ENCODE results near the gene DNAJB14. TPM values are rescaled to one million over a fixed set of nuclear protein-coding genes. Genes with fewer than 3 reads are reported as not detected.

DNAJB14 gene
- total RNA-seq, 4 donors from 2014 or later: 21.2 to 40.0 (median 33.6) TPM

GRCh38 chr4:99945718-99946355 lies 581 bp downstream of the DNAJB14 start:
- DNase-seq (ENCODE audit: extremely low spot score): no peak
- intact Hi-C loops (cut with DNase I): loop anchor here (2.0 to 10.0 kb wide), 3 partner anchors 51 to 221 kb away; partner anchors contain the start of genes DAPP1 and LAMTOR3
- Histone ChIP-seq H3K27me3 (no peaks in the 10 kb centered on the region), H3K9me3 (no peaks in the 10 kb centered on the region), H3K4me3 (peak overlapping the region; percentile 91 to 99 (median 96)), H3K4me1 (peaks cover 46 to 62% (median 60%) of the 10 kb centered on the region in 4 donors), H3K27ac (replicated peaks in 1 of 4) (peak overlapping the region; percentile 93 to 98 (median 97)), H3K36me3 (peaks cover 0 to 8% (median 2%) of the 10 kb centered on the region in 4 donors)
- WGBS: 3% methylated on average over 15 of the region's 25 CpGs
- TF ChIP-seq POLR2AphosphoS5 (IDR thresholded peaks at IDR 0.05) (no peak), POLR2A (IDR thresholded peaks at IDR 0.05; ENCODE audit: low read depth) (no peak), CTCF (IDR thresholded peaks at IDR 0.05) (no peak), EP300 (IDR thresholded peaks at IDR 0.05) (no peak)

DNA sequence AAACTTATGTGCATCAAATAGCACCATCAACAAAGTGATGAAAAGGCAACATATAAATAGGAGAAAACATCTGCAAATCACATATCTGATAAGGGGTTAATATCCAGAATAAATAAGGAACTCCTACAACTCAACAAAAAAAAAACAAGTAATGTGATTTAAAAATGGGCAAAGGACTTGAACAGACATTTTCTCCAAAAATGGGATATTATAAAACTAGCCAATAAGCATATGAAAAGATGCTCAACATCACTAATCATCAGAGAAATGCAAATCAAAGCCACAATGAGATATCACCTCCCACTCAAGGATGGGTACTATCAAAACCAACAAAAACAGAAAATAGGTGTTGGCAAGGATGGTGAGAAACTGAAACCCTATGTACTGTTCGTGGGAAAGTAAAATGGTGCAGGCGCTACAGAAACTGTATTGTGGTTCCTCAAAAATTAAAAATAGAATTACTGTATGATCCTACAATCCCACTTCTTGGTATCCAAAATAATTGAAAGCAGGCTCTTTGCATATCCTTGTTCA lies 2.4 kb downstream of the DNAJB14 start:
- 87% methylated on average over 2 of the region's 2 CpGs for WGBS
- no peak for DNase-seq (ENCODE audit: extremely low spot score)
- intact Hi-C loops (cut with DNase I): loop anchor here (10.0 kb wide), 1 partner anchor 219 kb away; no protein-coding TSS in a partner anchor
- Histone ChIP-seq H3K27ac (replicated peaks in 1 of 4) (no peak overlapping the region), H3K9me3 (no peaks in the 10 kb centered on the region), H3K27me3 (no peaks in the 10 kb centered on the region), H3K4me1 (peaks cover 45 to 64% (median 59%) of the 10 kb centered on the region in 4 donors), H3K36me3 (peaks cover 0 to 8% (median 2%) of the 10 kb centered on the region in 4 donors), H3K4me3 (no peak overlapping the region)
- no peak for TF ChIP-seq CTCF (IDR thresholded peaks at IDR 0.05)
- no peak for TF ChIP-seq POLR2AphosphoS5 (IDR thresholded peaks at IDR 0.05)
- TF ChIP-seq EP300 (IDR thresholded peaks at IDR 0.05): no peak
- TF ChIP-seq POLR2A (IDR thresholded peaks at IDR 0.05; ENCODE audit: low read depth): no peak

DNA sequence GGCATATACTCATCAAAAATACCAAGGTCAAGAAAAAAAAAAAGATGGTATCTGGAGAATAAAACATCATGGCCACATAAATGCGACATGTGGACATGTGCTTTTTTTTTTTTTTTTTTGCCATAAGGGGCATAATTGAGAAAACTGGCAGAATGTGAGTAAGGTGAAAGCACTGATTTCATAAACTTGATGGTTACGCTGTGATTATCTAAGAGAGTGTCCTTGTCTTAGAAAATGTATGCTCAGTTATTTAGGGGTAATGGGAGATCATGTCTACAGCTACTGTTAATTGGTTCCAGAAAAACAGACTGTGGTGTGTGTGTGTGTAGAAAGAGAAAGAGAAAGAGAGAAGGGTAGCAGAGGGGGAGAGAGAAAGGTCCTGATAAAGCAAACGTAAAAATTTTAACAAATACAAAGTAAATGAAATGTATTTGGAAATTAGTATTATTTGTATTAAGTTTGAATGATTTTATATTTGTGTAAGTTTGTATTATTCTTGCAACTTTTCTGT lies 8.1 kb downstream of the DNAJB14 start:
- Histone ChIP-seq H3K4me3 (no peak overlapping the region), H3K27me3 (no peaks in the 10 kb centered on the region), H3K36me3 (peaks cover 0 to 12% (median 4%) of the 10 kb centered on the region in 4 donors), H3K27ac (replicated peaks in 1 of 4) (no peak overlapping the region), H3K9me3 (peaks cover 0 to 24% (median 14%) of the 10 kb centered on the region in 4 donors), H3K4me1 (peaks cover 0 to 17% (median 12%) of the 10 kb centered on the region in 4 donors)
- TF ChIP-seq EP300 (IDR thresholded peaks at IDR 0.05) (no peak), POLR2A (IDR thresholded peaks at IDR 0.05; ENCODE audit: low read depth) (no peak), POLR2AphosphoS5 (IDR thresholded peaks at IDR 0.05) (no peak), CTCF (IDR thresholded peaks at IDR 0.05) (no peak)
- intact Hi-C loops (cut with DNase I): no loop called here
- DNase-seq (ENCODE audit: extremely low spot score): no peak
- 90% methylated on average over 3 of the region's 3 CpGs for WGBS

DNA sequence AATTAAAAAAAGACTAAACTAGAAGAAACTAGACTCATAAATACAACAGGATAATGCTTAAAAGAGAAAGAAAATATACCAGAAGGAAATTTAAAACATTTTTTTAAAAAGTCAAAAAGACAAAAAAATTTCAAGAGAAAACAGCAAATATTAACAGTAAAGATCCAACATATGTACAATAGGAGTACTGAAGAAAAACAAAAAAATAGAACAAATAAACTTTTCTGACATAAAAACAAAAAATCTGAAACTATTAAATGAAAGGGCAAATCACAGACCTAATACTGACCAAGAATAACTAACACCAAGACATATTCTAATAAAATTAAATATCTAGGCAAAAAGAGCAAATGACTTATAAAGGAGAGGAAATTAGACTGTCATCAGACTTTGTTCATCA lies 11.5 kb downstream of the DNAJB14 start:
- Histone ChIP-seq H3K4me1 (no peaks in the 10 kb centered on the region), H3K9me3 (peaks cover 0 to 24% (median 14%) of the 10 kb centered on the region in 4 donors), H3K36me3 (peaks cover 0 to 17% (median 4%) of the 10 kb centered on the region in 4 donors), H3K27me3 (no peaks in the 10 kb centered on the region), H3K4me3 (no peak overlapping the region), H3K27ac (replicated peaks in 1 of 4) (no peak overlapping the region)
- intact Hi-C loops (cut with DNase I): no loop called here
- DNase-seq (ENCODE audit: extremely low spot score): no peak
- TF ChIP-seq CTCF (IDR thresholded peaks at IDR 0.05) (no peak), POLR2A (IDR thresholded peaks at IDR 0.05; ENCODE audit: low read depth) (no peak), EP300 (IDR thresholded peaks at IDR 0.05) (no peak), POLR2AphosphoS5 (IDR thresholded peaks at IDR 0.05) (no peak)

Data from esophagus muscularis mucosa (tissue), 4 donors.